Neural cell (in vitro differentiated cells): Measurements from ENCODE around the gene NFIA. TPM values are rescaled to one million over a fixed set of nuclear protein-coding genes. Genes with fewer than 3 reads are reported as not detected.

Experiments used
- H2AFZ ChIP-seq: fragments of 200-600, 300-800 bp; sonication (generic), shearing (Covaris generic); 2 replicates; pipeline ENCODE4 v1.6.0; 2014; ENCODE audit warnings: low read depth, mild to moderate bottlenecking, antibody characterized with exemption, low read length, moderate library complexity
- H3F3A ChIP-seq: fragments of 200-600 bp; shearing (Covaris generic); 2 replicates; pipeline ENCODE4 v1.6.1; 2016; ENCODE audit warnings: mild to moderate bottlenecking, moderate library complexity, mixed read lengths, antibody characterized with exemption, low read length; ENCODE audit not compliant: insufficient read depth, poor library complexity, severe bottlenecking
- H3K27ac ChIP-seq: fragments of 200-600, 300-800 bp; sonication (generic), shearing (Covaris generic); 2 replicates; pipeline ENCODE4 v1.5.1; 2014; ENCODE audit warnings: mild to moderate bottlenecking, low read length, moderate library complexity
- H3K27me3 ChIP-seq: fragments of 300-800, 200-600 bp; sonication (generic), shearing (Covaris generic); 2 replicates; pipeline ENCODE4 v1.6.0; 2014; ENCODE audit warnings: mild to moderate bottlenecking, low read depth, low read length, moderate library complexity; ENCODE audit not compliant: insufficient read depth
- H3K36me3 ChIP-seq: fragments of 300-800, 200-600 bp; sonication (generic), shearing (Covaris generic); 2 replicates; pipeline ENCODE4 v1.5.1; 2014; ENCODE audit warnings: mild to moderate bottlenecking, antibody characterized with exemption, low read length, moderate library complexity; ENCODE audit not compliant: insufficient read depth
- H3K4me2 ChIP-seq: fragments of 300-800, 200-600 bp; sonication (generic), shearing (Covaris generic); 2 replicates; pipeline ENCODE4 v1.6.0; 2014; ENCODE audit warnings: mild to moderate bottlenecking, low read length
- H3K4me3 ChIP-seq: fragments of 300-800, 200-600 bp; sonication (generic), shearing (Covaris generic); 2 replicates; pipeline ENCODE4 v1.5.1; 2014; ENCODE audit warnings: mild to moderate bottlenecking, low read length, moderate library complexity
- H3K79me2 ChIP-seq: fragments of 200-600 bp; shearing (Covaris generic); replicated peaks from 2 replicates; pipeline ENCODE4 v1.6.0; 2014; ENCODE audit warnings: mild to moderate bottlenecking, low read length, moderate library complexity; ENCODE audit not compliant: insufficient read depth
- H3K9ac ChIP-seq: fragments of 300-800, 200-600 bp; sonication (generic), shearing (Covaris generic); 2 replicates; pipeline ENCODE4 v1.6.1; 2016; ENCODE audit warnings: mild to moderate bottlenecking, low read length, mixed read lengths
- H3K9me2 ChIP-seq: fragments of 200-600 bp; shearing (Covaris generic); 2 replicates; pipeline ENCODE4 v1.6.1; 2016; ENCODE audit warnings: mild to moderate bottlenecking, low read length, mixed read lengths; ENCODE audit not compliant: insufficient read depth
- H3K9me3 ChIP-seq: fragments of 200-600, 300-800 bp; sonication (generic), shearing (Covaris generic); 2 replicates; pipeline ENCODE4 v1.6.1; 2016; ENCODE audit warnings: mild to moderate bottlenecking, mixed run types, low read length, moderate library complexity, mixed read lengths
- H4K20me1 ChIP-seq: fragments of 200-600 bp; shearing (Covaris generic); 2 replicates; pipeline ENCODE4 v1.6.1; 2016; ENCODE audit warnings: mild to moderate bottlenecking, mixed run types; ENCODE audit not compliant: insufficient read depth
- EP300 ChIP-seq: fragments of 450-650 bp; conservative IDR thresholded peaks from 2 replicates; pipeline ENCODE4 v1.6.1; 2014; ENCODE audit warnings: antibody characterized with exemption, mild to moderate bottlenecking, moderate library complexity; ENCODE audit not compliant: poor library complexity, severe bottlenecking
- EZH2 ChIP-seq: fragments of 200-600, 300-800 bp; shearing (Covaris generic), sonication (generic); IDR thresholded peaks from 2 replicates; pipeline ENCODE4 v1.6.1; 2014; ENCODE audit warnings: antibody characterized with exemption, low read length, borderline replicate concordance, mild to moderate bottlenecking; ENCODE audit not compliant: insufficient read depth, poor library complexity, severe bottlenecking
- MXI1 ChIP-seq: fragments of 450-650 bp; conservative IDR thresholded peaks from 2 replicates; pipeline ENCODE4 v1.6.1; 2014; ENCODE audit warnings: antibody characterized with exemption, mild to moderate bottlenecking; ENCODE audit not compliant: poor library complexity, severe bottlenecking
- POLR2AphosphoS5 ChIP-seq: IDR thresholded peaks from 2 replicates; pipeline ENCODE4 v1.6.1; 2012
- RAD21 ChIP-seq: fragments of 450-650 bp; conservative IDR thresholded peaks from 2 replicates; pipeline ENCODE4 v1.6.1; 2014; ENCODE audit warnings: antibody characterized with exemption, mild to moderate bottlenecking, moderate library complexity
- SMC3 ChIP-seq: fragments of 450-650 bp; conservative IDR thresholded peaks from 2 replicates; pipeline ENCODE4 v1.6.1; 2014; ENCODE audit warnings: antibody characterized with exemption, mild to moderate bottlenecking, moderate library complexity; ENCODE audit not compliant: poor library complexity
- TAF1 ChIP-seq: IDR thresholded peaks from 2 replicates; pipeline ENCODE4 v1.6.1; 2012; ENCODE audit warnings: low read depth
- polyA plus RNA-seq: library from polyadenylated mRNA; depleted of rRNA; stranded (reverse); fragments of >200 nt; gene quantifications from 2 replicates; pipeline ENCODE4 v1.2.3, GENCODE V29; 2014
- TF ChIP-seq, protein P1 (sequence below): IDR thresholded peaks from 2 replicates; pipeline ENCODE4 v1.6.1; 2012; ENCODE audit warnings: borderline replicate concordance
- TF ChIP-seq, protein P2 (sequence below): fragments of 450-650 bp; IDR thresholded peaks from 2 replicates; pipeline ENCODE4 v1.5.1; 2014; ENCODE audit warnings: antibody characterized with exemption, mild to moderate bottlenecking, moderate library complexity; ENCODE audit not compliant: poor library complexity, severe bottlenecking

The NFIA gene
- polyA plus RNA-seq, 1 donor from 2014 or later: 0.47 TPM

DNA sequence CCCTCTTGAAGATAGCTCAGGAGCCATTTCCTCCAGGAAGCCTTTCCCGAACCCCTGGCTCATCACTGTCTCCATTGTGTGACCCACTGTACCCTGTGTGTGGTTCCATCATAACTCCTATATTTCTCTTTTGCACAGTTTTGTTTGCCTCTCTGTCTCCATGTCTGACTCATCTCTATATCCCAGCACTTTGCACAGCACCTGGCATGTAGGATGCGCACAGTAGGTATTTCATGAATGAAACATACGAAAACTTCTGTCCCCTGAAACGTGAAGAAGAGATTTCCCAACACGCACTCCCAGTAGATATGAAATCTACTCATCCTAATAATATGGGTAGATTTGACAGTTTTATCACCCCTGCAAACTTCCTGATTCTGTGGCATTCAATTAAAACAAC lies 275.2 kb downstream of the NFIA start:
- Histone ChIP-seq H2AFZ (no peak overlapping the region), H3K36me3 (no peaks in the 10 kb centered on the region), H4K20me1 (no peaks in the 10 kb centered on the region), H3K9me3 (no peaks in the 10 kb centered on the region), H3F3A (no peaks in the 10 kb centered on the region), H3K9me2 (no peaks in the 10 kb centered on the region), H3K79me2 (no peaks in the 10 kb centered on the region), H3K4me3 (no peak overlapping the region), H3K4me2 (no peak overlapping the region), H3K27me3 (no peaks in the 10 kb centered on the region), H3K9ac (no peak overlapping the region), H3K27ac (no peak overlapping the region)
- TF ChIP-seq, protein P1, sequence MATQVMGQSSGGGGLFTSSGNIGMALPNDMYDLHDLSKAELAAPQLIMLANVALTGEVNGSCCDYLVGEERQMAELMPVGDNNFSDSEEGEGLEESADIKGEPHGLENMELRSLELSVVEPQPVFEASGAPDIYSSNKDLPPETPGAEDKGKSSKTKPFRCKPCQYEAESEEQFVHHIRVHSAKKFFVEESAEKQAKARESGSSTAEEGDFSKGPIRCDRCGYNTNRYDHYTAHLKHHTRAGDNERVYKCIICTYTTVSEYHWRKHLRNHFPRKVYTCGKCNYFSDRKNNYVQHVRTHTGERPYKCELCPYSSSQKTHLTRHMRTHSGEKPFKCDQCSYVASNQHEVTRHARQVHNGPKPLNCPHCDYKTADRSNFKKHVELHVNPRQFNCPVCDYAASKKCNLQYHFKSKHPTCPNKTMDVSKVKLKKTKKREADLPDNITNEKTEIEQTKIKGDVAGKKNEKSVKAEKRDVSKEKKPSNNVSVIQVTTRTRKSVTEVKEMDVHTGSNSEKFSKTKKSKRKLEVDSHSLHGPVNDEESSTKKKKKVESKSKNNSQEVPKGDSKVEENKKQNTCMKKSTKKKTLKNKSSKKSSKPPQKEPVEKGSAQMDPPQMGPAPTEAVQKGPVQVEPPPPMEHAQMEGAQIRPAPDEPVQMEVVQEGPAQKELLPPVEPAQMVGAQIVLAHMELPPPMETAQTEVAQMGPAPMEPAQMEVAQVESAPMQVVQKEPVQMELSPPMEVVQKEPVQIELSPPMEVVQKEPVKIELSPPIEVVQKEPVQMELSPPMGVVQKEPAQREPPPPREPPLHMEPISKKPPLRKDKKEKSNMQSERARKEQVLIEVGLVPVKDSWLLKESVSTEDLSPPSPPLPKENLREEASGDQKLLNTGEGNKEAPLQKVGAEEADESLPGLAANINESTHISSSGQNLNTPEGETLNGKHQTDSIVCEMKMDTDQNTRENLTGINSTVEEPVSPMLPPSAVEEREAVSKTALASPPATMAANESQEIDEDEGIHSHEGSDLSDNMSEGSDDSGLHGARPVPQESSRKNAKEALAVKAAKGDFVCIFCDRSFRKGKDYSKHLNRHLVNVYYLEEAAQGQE: no peak
- no peak for TF ChIP-seq TAF1

DNA sequence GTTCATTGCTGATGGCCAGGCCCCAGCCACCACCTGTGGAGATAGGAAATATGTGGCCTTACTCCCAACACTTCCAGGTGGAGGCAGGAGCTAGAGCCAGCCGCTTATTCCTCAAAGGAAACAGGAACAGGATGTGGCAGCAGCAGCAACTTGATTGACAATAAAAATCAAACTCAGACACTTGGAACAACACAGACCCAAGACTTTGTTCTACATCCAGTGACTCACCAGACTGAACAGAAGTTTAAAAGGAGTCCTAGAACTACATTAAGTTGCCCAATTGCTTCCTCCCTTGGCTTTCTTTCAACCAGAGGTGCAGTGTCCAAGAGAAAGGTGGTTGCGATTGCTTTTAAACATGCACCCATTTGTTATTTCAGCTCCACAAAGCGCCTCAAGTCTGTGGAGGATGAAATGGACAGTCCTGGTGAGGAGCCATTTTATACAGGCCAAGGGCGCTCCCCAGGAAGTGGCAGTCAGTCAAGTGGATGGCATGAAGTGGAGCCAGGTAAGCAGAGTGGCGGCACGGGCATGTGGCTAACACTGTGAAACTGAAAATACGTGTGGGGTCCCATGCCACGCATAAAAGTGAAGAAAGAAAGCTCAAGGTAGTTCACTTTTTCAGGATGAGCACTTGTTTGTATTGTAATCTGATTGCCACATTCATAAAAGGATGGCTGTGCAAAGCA lies 276.6 kb downstream of the NFIA start:
- Histone ChIP-seq H4K20me1 (no peaks in the 10 kb centered on the region), H3K36me3 (no peaks in the 10 kb centered on the region), H3K27me3 (no peaks in the 10 kb centered on the region), H2AFZ (no peak overlapping the region), H3K4me3 (no peak overlapping the region), H3K9me2 (no peaks in the 10 kb centered on the region), H3K4me2 (no peak overlapping the region), H3K79me2 (no peaks in the 10 kb centered on the region), H3F3A (no peaks in the 10 kb centered on the region), H3K9ac (no peak overlapping the region), H3K27ac (no peak overlapping the region), H3K9me3 (no peaks in the 10 kb centered on the region)
- TF ChIP-seq, protein P1: no peak
- TF ChIP-seq EZH2 (no peak), MXI1 (no peak), RAD21 (no peak), EP300 (no peak), POLR2AphosphoS5 (no peak), TAF1 (no peak), SMC3 (no peak)
- TF ChIP-seq, protein P2, sequence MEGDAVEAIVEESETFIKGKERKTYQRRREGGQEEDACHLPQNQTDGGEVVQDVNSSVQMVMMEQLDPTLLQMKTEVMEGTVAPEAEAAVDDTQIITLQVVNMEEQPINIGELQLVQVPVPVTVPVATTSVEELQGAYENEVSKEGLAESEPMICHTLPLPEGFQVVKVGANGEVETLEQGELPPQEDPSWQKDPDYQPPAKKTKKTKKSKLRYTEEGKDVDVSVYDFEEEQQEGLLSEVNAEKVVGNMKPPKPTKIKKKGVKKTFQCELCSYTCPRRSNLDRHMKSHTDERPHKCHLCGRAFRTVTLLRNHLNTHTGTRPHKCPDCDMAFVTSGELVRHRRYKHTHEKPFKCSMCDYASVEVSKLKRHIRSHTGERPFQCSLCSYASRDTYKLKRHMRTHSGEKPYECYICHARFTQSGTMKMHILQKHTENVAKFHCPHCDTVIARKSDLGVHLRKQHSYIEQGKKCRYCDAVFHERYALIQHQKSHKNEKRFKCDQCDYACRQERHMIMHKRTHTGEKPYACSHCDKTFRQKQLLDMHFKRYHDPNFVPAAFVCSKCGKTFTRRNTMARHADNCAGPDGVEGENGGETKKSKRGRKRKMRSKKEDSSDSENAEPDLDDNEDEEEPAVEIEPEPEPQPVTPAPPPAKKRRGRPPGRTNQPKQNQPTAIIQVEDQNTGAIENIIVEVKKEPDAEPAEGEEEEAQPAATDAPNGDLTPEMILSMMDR: no peak
